ENCODE data around the gene EGR4. TPM values are rescaled to one million over a fixed set of nuclear protein-coding genes. Genes with fewer than 3 reads are reported as not detected.
"Not testable (repeated sequence)": the region's sequence is repeated elsewhere in the genome, so short reads cannot be mapped to it uniquely, and the experiment has no call there.

The EGR4 gene
- total and polyA plus RNA-seq, 5 experiments from 2014 or later, result not detected

DNA sequence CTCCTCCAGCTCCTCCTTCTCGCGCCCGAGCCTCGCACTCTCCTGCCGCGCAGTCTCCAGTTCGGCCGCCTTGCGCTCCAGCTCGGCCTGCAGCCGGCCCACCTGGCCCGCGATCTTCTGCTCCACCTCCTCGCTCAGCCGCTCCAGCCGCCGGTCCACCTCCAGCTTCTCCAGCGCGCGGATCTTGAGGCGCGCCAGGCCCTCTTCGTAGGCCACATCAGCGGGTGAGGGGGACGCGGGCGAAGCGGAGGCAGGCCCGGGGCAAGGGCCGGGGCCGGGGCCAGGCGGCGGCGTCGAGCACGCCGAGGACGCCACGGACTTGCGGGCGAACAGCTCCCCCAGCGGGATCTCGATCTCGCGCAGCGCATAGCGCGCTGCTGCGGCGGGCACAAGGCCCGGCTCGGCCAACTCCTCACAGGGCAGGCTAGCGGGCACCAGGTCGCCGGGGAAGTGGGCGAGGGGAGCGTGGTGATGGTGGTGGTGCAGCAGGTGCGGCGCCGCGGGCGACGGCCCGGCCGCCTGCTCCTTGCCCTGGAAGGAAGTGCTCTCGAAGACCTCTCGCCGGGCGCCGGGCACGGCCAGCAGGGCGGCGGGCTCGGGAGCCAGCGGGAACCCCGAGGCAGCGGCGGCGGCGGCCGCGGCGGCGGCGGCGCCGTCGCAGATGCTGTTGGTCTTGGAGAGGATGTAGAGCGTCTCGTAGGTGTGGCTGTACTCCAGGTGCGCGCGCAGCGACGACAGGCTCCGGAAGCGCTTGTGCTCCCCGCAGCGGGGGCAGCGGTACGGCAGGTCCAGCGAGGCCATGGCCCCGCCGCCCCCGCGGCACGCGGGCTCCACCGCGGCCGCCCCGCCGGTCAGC is 24.3 kb downstream of the EGR4 start:
- DNase-seq (peak; percentile 40 to 91 (median 70)), ATAC-seq (peak; percentile 95 to 96)
- Mint-ChIP-seq H3K27me3 (peaks cover 0 to 1% (median 0%) of the 10 kb centered on the region in 5 donors), H3K4me1 (peaks cover 22 to 34% (median 30%) of the 10 kb centered on the region in 4 donors), H3K36me3 (peaks cover 0 to 14% (median under 1%) of the 10 kb centered on the region in 3 donors), H3K27ac (peak overlapping the region in 1 of 10 donors; percentile 77), H3K4me3 (peak overlapping the region in 9 of 10 donors; percentile 15 to 76 (median 58)), H3K9me3 (no peaks in the 10 kb centered on the region)
- POLR2A ChIA-PET, result interaction anchor here (1.0 to 1.8 kb wide), 3 partner anchors 16 to 34 kb away, joined by 4 to 16 read pairs (median 7); partner anchors contain the start of genes CCT7 and FBXO41

DNA sequence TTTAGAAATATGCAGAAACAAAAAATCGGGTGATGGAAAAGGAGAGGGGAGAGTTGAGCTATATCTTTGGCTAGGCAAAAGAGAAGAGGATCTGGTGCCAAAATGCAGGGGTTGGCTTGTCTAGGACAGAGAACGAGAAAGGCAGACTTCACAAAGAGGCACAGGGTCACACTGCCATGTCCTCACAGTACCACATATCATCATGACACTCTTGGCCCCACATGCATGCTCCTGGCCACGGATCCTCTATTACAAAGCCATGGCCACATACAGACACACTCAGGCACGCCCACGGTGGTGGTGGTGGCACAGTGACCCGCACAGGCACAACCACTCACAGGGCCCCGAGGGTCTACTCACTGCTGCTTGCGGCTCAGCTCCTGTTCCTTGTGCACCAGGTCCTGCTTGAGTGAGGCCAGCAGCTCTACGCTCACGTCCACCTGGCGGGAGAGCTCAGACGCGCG is 24.9 kb downstream of the EGR4 start:
- Mint-ChIP-seq H3K4me3 (peak overlapping the region; percentile 16 to 78 (median 66)), H3K27ac (peak overlapping the region in 8 of 10 donors; percentile 0 to 81 (median 72)), H3K4me1 (peaks cover 22 to 34% (median 28%) of the 10 kb centered on the region in 4 donors), H3K36me3 (peaks cover 0 to 14% (median 1%) of the 10 kb centered on the region in 3 donors), H3K27me3 (peaks cover 0 to 1% (median 0%) of the 10 kb centered on the region in 5 donors), H3K9me3 (no peaks in the 10 kb centered on the region)
- ATAC-seq (no peak), DNase-seq (no peak)
- POLR2A ChIA-PET, result interaction anchor here (1.0 to 1.8 kb wide), 3 partner anchors 16 to 34 kb away, joined by 4 to 16 read pairs (median 7); partner anchors contain the start of genes CCT7 and FBXO41

DNA sequence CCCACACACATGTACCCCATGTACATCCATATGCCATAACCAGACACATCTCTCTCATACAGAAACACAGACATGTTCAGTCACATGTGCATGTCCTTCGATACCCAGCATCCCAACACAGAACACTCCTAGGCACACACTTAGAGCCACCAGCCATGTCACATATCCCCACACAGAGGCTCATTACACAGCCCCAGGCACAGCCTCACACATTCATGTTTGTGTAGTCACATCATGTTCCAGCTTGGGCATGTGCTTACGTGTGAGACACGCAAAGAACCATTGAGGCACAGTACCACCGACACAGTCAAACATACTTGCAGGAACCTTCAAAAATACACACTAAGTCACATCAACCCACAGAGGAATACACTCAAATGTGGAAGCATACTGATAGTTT is 26.3 kb downstream of the EGR4 start:
- POLR2A ChIA-PET, result no interaction called here
- Mint-ChIP-seq H3K9me3 (no peaks in the 10 kb centered on the region), H3K4me1 (peaks cover 22 to 34% (median 28%) of the 10 kb centered on the region in 4 donors), H3K27ac (peak overlapping the region in 1 of 10 donors; percentile 2), H3K4me3 (peak overlapping the region in 3 of 10 donors; percentile 1 to 31 (median 20)), H3K36me3 (peaks cover 0 to 19% (median 2%) of the 10 kb centered on the region in 3 donors), H3K27me3 (peaks cover 0 to 1% (median 0%) of the 10 kb centered on the region in 5 donors)
- DNase-seq (no peak), ATAC-seq (no peak)

DNA sequence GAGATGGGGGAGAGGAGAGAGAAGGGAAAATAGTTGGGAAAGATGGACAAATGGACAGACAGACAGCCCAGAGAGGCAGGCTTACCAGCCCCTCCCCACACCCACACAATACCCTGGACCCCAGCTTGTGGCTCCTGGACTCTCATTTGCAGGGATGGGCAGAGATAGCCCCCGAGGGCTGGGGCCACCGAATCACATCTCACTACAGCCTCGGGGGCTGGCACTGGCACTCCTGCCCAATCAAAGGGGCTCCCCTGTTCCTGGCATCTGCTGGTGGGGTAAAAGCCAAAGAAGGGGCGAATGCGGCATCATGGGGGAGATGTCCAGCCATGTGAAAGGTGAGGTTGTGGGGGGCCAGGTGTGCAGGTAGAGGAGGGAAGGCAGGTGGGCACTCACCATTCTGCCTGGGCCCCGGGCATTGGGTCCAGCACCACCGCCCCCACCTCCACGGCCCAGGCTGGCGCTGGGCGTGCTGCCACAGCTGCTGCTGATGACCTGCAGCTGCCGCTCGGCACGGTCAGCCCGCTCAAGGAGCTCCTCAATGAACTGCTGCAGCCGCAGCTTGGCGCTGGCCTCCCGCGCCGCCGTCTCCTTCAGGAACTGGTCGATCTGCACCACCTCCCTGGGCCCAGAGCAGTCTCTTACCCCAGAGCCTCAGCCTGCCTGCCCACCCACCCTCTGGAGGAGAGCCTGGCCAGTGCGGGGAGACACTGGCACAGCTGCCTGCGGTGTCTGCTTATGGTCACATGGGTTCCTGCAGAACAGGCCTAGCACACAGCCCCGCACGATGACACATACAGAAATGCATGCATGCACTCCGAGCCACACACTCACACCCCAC is 27.1 kb downstream of the EGR4 start:
- Mint-ChIP-seq H3K9me3 (no peaks in the 10 kb centered on the region), H3K36me3 (peaks cover 0 to 23% (median 2%) of the 10 kb centered on the region in 3 donors), H3K27ac (no peak overlapping the region), H3K27me3 (peaks cover 0 to 1% (median 0%) of the 10 kb centered on the region in 5 donors), H3K4me3 (no peak overlapping the region), H3K4me1 (peaks cover 22 to 34% (median 28%) of the 10 kb centered on the region in 4 donors)
- ATAC-seq (no peak), DNase-seq (no peak)
- POLR2A ChIA-PET, result no interaction called here

DNA sequence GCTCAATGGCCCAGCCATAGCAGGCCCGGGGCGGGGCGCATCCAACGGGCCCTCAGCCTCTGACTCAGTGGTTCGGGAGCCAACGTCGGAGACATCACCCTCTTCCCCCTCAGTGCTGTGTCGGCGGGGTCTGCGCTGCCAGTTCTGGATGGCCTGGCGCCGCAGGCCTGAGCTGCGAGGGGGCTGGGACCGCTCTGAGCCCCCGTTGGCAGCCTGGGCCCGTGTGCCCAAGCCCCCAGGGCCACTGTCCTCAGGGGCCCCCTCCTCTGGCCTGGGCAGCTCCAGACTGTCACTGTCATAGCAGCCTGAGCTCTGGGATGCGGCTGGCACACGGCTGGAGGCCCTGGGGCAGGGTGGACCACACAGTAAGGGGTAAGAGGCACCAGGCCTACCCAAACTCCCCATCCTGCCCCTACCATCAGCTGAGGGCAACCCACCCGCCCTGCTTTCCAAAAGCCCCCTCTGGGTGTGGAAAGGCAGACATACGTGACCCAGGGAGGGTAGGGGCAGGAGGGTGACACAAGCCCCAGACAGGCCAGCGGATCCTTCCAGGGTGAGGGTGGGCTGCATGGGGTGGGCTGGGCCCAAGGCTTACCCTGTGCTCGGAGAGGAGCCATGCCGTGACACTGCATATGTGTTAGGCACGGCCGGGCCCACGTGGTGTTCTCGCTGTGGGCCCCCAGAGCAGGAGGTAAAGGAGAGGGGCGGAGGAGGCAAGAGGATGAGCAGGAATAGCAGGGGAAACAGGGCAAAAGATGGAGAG is 27.9 kb downstream of the EGR4 start:
- H3K27me3 Mint-ChIP-seq, result peaks cover 0 to 1% (median 0%) of the 10 kb centered on the region in 5 donors
- POLR2A ChIA-PET, result no interaction called here
- ATAC-seq, result no peak
- H3K9me3 Mint-ChIP-seq, result no peaks in the 10 kb centered on the region
- peaks cover 0 to 26% (median 2%) of the 10 kb centered on the region in 3 donors for H3K36me3 Mint-ChIP-seq
- H3K4me1 Mint-ChIP-seq, result peaks cover 18 to 26% (median 24%) of the 10 kb centered on the region in 4 donors
- H3K4me3 Mint-ChIP-seq, result no peak overlapping the region
- no peak overlapping the region for H3K27ac Mint-ChIP-seq
- no peak for DNase-seq

DNA sequence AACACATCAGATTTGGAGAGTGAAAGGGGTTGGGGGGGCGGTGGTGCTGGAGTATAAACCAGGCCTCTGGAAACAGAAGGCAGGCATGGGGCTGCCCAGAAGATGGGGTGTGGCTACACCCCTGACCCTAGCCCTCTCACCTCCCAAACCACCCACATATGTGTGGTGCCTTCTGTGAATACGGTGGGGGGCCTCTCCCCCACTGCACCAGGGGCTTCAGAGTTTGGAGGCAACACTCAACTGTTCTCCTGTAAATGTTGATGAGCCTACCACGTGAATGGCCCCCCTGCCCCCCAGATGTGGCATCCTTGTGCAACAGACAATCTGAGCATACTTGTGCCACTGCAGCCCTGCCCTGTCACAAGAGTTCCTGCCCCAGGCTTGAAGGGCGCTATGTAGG is 28.6 kb downstream of the EGR4 start:
- H3K4me1 Mint-ChIP-seq, result peaks cover 15 to 23% (median 20%) of the 10 kb centered on the region in 4 donors

DNA sequence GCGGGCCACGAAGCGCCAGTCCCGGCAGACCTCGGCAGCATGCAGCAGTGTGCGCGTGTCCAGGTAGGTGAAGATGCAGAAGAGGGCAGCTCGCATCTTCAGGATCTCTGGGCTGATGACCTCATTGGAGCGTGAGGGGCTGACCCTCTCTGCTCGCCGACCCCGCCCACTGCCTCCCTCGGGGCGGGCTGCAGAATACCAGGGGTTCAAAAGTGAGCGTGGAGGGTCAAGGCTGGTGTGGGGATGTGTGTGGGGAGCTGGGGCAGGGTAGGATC is 29.1 kb downstream of the EGR4 start:
- DNase-seq (no peak), ATAC-seq (no peak)
- H3K9me3 Mint-ChIP-seq, result no peaks in the 10 kb centered on the region
- no peak overlapping the region for H3K27ac Mint-ChIP-seq
- no peak overlapping the region for H3K4me3 Mint-ChIP-seq
- H3K4me1 Mint-ChIP-seq, result peaks cover 13 to 21% (median 18%) of the 10 kb centered on the region in 4 donors
- H3K36me3 Mint-ChIP-seq, result peaks cover 0 to 32% (median 2%) of the 10 kb centered on the region in 3 donors
- no peaks in the 10 kb centered on the region for H3K27me3 Mint-ChIP-seq
- POLR2A ChIA-PET, result no interaction called here

More for the DNA sequence above, 28.6 kb downstream of the EGR4 start:
- POLR2A ChIA-PET, result no interaction called here
- Mint-ChIP-seq H3K27me3 (peaks cover 0 to 1% (median 0%) of the 10 kb centered on the region in 5 donors), H3K4me3 (no peak overlapping the region), H3K36me3 (peaks cover 0 to 29% (median 2%) of the 10 kb centered on the region in 3 donors), H3K9me3 (no peaks in the 10 kb centered on the region), H3K27ac (no peak overlapping the region)
- ATAC-seq (no peak), DNase-seq (no peak)

DNA sequence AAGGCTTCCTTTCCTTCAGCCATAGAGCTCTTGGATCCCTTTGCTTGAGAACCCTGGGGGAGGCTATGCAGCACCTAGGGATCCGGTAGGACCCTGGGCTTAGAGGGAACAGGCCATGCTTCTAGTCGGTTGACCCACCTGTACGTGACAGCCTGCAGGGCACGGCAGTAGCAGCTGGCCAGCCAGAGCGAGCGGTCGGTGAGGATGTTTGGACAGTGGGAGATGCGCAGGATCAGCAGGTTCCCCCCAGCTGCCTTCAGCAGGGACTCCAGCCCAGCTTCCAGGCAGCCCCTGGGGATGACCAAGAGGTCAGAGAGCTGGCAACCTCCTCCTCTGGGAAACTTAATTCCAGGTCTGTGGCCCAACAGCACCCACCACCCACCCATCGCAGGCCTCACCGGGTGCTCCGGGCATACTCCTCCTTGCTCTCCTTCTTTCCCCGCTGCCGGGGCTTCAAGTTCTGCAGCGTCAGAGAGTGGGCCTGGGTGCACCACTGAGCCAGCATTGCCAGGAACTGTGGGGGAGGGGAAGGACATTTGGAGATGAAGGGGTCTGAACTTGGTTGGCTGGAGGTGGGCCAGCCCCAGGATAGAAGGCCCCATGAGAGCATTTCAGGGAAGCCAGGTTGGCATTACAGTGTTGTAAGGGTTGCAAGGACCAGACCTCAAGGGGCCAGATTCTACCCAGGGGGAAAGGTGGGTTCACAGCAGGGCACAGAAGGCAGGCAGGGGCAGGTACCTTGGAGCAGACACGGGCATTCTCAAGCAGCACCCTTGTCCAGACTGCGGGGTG is 29.6 kb downstream of the EGR4 start:
- Mint-ChIP-seq H3K27ac (no peak overlapping the region), H3K4me1 (peaks cover 13 to 23% (median 18%) of the 10 kb centered on the region in 4 donors), H3K36me3 (peaks cover 0 to 38% (median 2%) of the 10 kb centered on the region in 3 donors), H3K27me3 (no peaks in the 10 kb centered on the region), H3K4me3 (no peak overlapping the region), H3K9me3 (no peaks in the 10 kb centered on the region)
- no peak for DNase-seq
- POLR2A ChIA-PET, result no interaction called here
- ATAC-seq, result no peak

DNA sequence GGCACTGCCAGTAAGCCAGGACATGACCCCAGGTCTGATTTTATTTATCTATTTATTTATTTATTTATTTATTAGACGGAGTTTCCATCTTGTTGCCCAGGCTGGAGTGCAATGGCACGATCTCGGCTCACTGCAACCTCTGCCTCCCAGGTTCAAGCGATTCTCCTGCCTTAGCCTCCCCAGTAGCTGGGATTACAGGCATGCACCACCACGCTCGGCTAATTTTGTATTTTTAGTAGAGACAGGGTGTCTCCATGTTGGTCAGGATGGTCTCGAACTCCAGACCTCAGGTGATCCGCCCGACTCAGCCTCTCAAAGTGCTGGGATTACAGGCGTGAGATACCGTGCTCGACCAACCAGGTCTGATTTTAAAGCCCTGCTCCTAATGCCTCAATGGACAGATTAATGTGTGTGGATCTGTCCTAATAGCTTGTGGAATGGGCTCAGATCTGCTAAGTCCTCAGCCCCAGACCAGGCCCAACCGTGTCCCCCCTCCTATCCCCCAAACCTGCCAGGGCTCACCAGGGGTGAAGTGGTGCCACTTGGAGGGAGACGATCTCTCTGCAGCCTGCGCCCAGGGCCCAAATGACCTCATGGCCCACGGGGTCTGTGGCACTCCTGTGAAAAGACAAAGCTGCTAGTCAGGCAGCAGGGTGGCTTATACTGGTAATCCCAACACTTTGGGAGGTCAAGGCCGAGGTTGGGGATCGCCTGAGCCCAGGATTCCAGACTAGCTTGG is 30.5 kb downstream of the EGR4 start:
- not testable (repeated sequence) for DNase-seq, H3K27me3 Mint-ChIP-seq, H3K4me3 Mint-ChIP-seq, H3K27ac Mint-ChIP-seq, ATAC-seq, H3K9me3 Mint-ChIP-seq
- Mint-ChIP-seq H3K36me3 (peaks cover 0 to 34% (median 2%) of the 10 kb centered on the region in 3 donors), H3K4me1 (peaks cover 8 to 15% (median 14%) of the 10 kb centered on the region in 4 donors)
- POLR2A ChIA-PET, result interaction anchor here (0.6 kb wide), 1 partner anchor 27 kb away, joined by 3 read pairs; no protein-coding TSS in a partner anchor

DNA sequence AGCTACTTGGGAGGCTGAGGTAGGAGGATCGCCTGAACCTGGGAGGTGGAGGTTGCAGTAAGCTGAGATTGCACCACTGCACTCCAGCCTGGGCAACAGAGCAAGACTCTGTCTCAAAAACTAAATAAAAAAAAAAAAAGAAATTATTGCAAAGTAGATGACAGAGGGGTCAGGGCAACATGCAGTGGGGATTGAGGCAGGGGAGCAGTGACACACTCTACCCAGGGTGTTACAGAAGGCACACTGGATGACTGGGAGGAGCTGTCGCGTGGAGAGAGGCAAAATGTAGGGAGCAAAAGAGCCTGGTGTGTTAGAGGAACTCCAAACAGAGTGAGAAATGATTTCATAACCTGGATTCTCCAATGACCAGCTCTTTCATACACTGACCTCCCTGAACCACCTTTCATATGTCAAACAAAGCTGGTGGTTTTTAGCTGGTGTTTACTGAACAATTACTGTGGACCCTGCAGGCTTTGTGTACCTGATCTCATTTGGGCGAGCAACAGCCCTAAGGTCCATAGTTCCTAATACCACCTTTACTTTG is 31.2 kb downstream of the EGR4 start:
- DNase-seq (no peak), ATAC-seq (no peak)
- Mint-ChIP-seq H3K9me3 (no peaks in the 10 kb centered on the region), H3K36me3 (peaks cover 0 to 34% (median 2%) of the 10 kb centered on the region in 3 donors), H3K27me3 (no peaks in the 10 kb centered on the region), H3K27ac (peak overlapping the region in 1 of 10 donors; percentile 24), H3K4me1 (peaks cover 5 to 15% (median 12%) of the 10 kb centered on the region in 4 donors), H3K4me3 (no peak overlapping the region)
- POLR2A ChIA-PET, result interaction anchor here (0.6 kb wide), 1 partner anchor 28 kb away, joined by 3 read pairs; no protein-coding TSS in a partner anchor

All from naive thymus-derived CD8-positive, alpha-beta T cell (primary cell).